GM18873 (cell line): Measurements from ENCODE around the gene MRPL16.
"Not testable (repeated sequence)": the region's sequence is repeated elsewhere in the genome, so short reads cannot be mapped to it uniquely, and the experiment has no call there.

Source experiments
- ATAC-seq: cut with Tn5 transposase; IDR thresholded peaks from one replicate; pipeline ENCODE4 v1.9.1; 2021; ENCODE audit warnings: mild to moderate bottlenecking, moderate library complexity, moderate number of reproducible peaks; ENCODE audit not compliant: unreplicated experiment, low FRiP score

The MRPL16 gene

GRCh38 chr11:59813364-59813763 lies 2.8 kb upstream of the MRPL16 start:
- ATAC-seq: no peak

- no peak for ATAC-seq
These were observed 1.6 kb upstream of the MRPL16 start for GRCh38 chr11:59812220-59812619.

- ATAC-seq: no peak
These were observed 307 bp upstream of the MRPL16 start for GRCh38 chr11:59810911-59811259.

- no peak for ATAC-seq
These were observed 3.4 kb downstream of the MRPL16 start for GRCh38 chr11:59807047-59807610.

GRCh38 chr11:59804061-59804460 lies 6.5 kb downstream of the MRPL16 start:
- no peak for ATAC-seq

GRCh38 chr11:59802639-59803176 lies 7.9 kb downstream of the MRPL16 start:
- no peak for ATAC-seq

GRCh38 chr11:59801981-59802638 lies 8.5 kb downstream of the MRPL16 start:
- no peak for ATAC-seq

- no peak for ATAC-seq
These were observed 9.3 kb downstream of the MRPL16 start for GRCh38 chr11:59801160-59801706.

GRCh38 chr11:59800390-59801025 lies 10.1 kb downstream of the MRPL16 start:
- no peak for ATAC-seq

GRCh38 chr11:59794417-59794816 lies 16.2 kb downstream of the MRPL16 start:
- no peak for ATAC-seq

GRCh38 chr11:59792507-59792906 lies 18.1 kb downstream of the MRPL16 start:
- no peak for ATAC-seq

GRCh38 chr11:59791639-59792038 lies 18.9 kb downstream of the MRPL16 start:
- ATAC-seq: no peak

GRCh38 chr11:59787816-59788215 lies 22.8 kb downstream of the MRPL16 start:
- no peak for ATAC-seq

- ATAC-seq: no peak
These were observed 23.4 kb downstream of the MRPL16 start for GRCh38 chr11:59787255-59787588.

- ATAC-seq: no peak
These were observed 24.8 kb downstream of the MRPL16 start for GRCh38 chr11:59785818-59786217.

- not testable (repeated sequence) for ATAC-seq
These were observed 26.1 kb downstream of the MRPL16 start for GRCh38 chr11:59784441-59784840.

- ATAC-seq: no peak
These were observed 26.9 kb downstream of the MRPL16 start for GRCh38 chr11:59783632-59784090.

- no peak for ATAC-seq
These were observed 28.5 kb downstream of the MRPL16 start for GRCh38 chr11:59782080-59782479.

GRCh38 chr11:59779487-59779886 lies 31.1 kb downstream of the MRPL16 start:
- ATAC-seq: no peak

GRCh38 chr11:59778122-59778521 lies 32.5 kb downstream of the MRPL16 start:
- ATAC-seq: no peak

- ATAC-seq: no peak
These were observed 33.5 kb downstream of the MRPL16 start for GRCh38 chr11:59777104-59777503.
